ENCODE results near the gene RGS10.

RGS10 gene

DNA sequence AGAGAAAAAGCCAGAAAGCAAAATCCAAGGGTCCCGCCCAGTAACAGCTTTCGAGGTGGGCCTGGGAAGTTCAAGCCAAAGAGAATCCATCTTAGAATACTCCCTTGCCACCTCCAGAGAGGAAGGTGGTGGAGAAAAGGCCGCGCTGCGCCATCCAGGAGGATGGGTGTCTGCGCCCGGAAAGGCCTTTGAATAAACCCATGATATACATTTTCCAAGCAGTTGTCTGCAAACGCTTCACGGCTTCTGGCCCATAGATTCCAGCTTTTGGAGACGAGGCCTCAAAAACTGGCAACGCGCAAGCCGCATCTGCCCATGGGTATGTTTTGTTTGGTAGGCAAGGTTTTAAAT is 17.8 kb downstream of the RGS10 start:
- in situ Hi-C loops (cut with MboI; ENCODE audit: low pct_unique_long_range_greater_than_20kb, low sequenced_read_pairs, unreplicated experiment): no loop called here
- no peak for DNase-seq (ENCODE audit: low spot score)
- TF ChIP-seq CTCF (IDR thresholded peaks at IDR 0.05; ENCODE audit: extremely low read depth, insufficient read depth, missing control alignments): no peak

DNA sequence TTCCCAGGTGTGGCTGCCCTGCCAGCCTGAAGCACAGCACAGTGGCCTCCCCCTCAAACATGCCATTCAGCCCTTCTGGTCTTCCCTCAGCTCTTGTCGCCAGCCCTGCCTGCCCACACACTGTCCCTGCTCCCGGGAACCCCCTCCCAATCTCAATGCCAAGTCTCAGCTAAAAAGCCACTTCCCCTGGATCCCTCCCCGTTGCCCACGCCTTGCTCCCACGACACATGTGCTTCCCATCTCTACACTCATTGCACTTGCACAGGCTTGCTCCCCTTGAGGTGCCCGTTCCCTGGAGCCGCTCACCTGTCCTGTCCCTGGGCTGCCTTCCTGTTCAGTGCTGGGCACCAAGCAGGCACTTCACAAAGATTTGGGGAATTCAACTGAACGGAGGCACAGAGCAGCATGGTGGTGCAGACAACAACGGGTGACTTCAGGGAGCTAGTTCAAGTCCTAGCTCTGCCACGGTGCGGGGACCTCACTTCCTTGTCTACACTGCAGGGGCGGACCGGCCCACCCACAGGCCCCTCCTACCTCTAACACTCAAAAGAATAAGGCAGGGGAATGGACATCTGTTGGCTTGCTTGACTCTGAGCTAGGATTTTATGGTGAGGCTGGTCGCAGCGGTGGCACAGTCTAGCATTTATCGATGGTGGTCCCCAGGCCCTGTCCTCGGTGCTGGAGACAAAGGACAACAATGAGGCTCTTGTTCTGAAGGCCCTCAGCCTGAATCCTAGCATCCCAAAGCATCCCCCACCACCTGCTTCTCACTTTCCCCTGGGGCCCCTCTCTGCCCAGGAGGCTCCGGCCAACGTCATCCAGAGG is 18.4 kb downstream of the RGS10 start:
- no peak for TF ChIP-seq CTCF (IDR thresholded peaks at IDR 0.05; ENCODE audit: extremely low read depth, insufficient read depth, missing control alignments)
- in situ Hi-C loops (cut with MboI; ENCODE audit: low pct_unique_long_range_greater_than_20kb, low sequenced_read_pairs, unreplicated experiment): no loop called here
- DNase-seq (ENCODE audit: low spot score): no peak

GRCh38 chr10:119522747-119523426 is 19.6 kb downstream of the RGS10 start:
- in situ Hi-C loops (cut with MboI; ENCODE audit: low pct_unique_long_range_greater_than_20kb, low sequenced_read_pairs, unreplicated experiment): no loop called here

GRCh38 chr10:119521443-119522204 is 20.9 kb downstream of the RGS10 start:
- no peak for TF ChIP-seq CTCF (IDR thresholded peaks at IDR 0.05; ENCODE audit: extremely low read depth, insufficient read depth, missing control alignments)
- DNase-seq (ENCODE audit: low spot score): no peak
- in situ Hi-C loops (cut with MboI; ENCODE audit: low pct_unique_long_range_greater_than_20kb, low sequenced_read_pairs, unreplicated experiment): no loop called here

More at GRCh38 chr10:119522747-119523426, 19.6 kb downstream of the RGS10 start:
- no peak for TF ChIP-seq CTCF (IDR thresholded peaks at IDR 0.05; ENCODE audit: extremely low read depth, insufficient read depth, missing control alignments)
- no peak for DNase-seq (ENCODE audit: low spot score)

- TF ChIP-seq CTCF (IDR thresholded peaks at IDR 0.05; ENCODE audit: extremely low read depth, insufficient read depth, missing control alignments): no peak
- no peak for DNase-seq (ENCODE audit: low spot score)
- in situ Hi-C loops (cut with MboI; ENCODE audit: low pct_unique_long_range_greater_than_20kb, low sequenced_read_pairs, unreplicated experiment): no loop called here
Measured at GRCh38 chr10:119520283-119520682, 22.2 kb downstream of the RGS10 start.

- no peak for TF ChIP-seq CTCF (IDR thresholded peaks at IDR 0.05; ENCODE audit: extremely low read depth, insufficient read depth, missing control alignments)
- in situ Hi-C loops (cut with MboI; ENCODE audit: low pct_unique_long_range_greater_than_20kb, low sequenced_read_pairs, unreplicated experiment): no loop called here
- no peak for DNase-seq (ENCODE audit: low spot score)
Measured at GRCh38 chr10:119518936-119519335, 23.6 kb downstream of the RGS10 start.

Data from GM13977 (cell line).